ENCODE measurements around the gene DNAI2.

DNA sequence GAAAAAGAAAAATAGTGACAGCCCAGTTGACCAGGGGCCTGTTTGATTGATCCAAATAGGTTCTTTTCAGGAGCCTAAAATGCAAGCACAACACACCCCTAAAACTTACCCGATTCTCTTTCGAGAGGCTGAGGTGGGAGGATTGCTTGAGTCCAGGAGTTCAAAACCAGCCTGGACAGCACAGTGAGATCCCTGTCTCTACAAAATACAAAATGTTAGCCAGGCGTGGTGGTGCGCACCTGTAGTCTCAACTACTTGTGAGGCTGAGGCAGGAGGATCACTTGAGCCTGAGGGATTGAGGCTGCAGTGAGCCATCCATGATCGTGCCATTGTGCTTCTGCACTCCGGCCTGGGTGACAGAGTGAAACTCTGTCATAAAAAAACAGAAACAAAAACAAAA lies 50.5 kb downstream of the DNAI2 start:
- TF ChIP-seq EZH2 (IDR thresholded peaks at IDR 0.05; ENCODE audit: borderline replicate concordance, low read depth, low read length, severe bottlenecking) = no peak
- TF ChIP-seq, protein P1, sequence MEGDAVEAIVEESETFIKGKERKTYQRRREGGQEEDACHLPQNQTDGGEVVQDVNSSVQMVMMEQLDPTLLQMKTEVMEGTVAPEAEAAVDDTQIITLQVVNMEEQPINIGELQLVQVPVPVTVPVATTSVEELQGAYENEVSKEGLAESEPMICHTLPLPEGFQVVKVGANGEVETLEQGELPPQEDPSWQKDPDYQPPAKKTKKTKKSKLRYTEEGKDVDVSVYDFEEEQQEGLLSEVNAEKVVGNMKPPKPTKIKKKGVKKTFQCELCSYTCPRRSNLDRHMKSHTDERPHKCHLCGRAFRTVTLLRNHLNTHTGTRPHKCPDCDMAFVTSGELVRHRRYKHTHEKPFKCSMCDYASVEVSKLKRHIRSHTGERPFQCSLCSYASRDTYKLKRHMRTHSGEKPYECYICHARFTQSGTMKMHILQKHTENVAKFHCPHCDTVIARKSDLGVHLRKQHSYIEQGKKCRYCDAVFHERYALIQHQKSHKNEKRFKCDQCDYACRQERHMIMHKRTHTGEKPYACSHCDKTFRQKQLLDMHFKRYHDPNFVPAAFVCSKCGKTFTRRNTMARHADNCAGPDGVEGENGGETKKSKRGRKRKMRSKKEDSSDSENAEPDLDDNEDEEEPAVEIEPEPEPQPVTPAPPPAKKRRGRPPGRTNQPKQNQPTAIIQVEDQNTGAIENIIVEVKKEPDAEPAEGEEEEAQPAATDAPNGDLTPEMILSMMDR (IDR thresholded peaks at IDR 0.05; ENCODE audit: borderline replicate concordance, extremely low read depth, low read length, poor library complexity, severe bottlenecking) = no peak

Measured in DND-41 (cell line).